GM19238 (cell line): Measurements from ENCODE around the gene CST7.

Source experiments
- DNase-seq: peaks from one replicate; pipeline ENCODE4 v3.0.0; 2011; ENCODE audit warnings: low spot score; ENCODE audit not compliant: insufficient read length

The CST7 gene

DNA sequence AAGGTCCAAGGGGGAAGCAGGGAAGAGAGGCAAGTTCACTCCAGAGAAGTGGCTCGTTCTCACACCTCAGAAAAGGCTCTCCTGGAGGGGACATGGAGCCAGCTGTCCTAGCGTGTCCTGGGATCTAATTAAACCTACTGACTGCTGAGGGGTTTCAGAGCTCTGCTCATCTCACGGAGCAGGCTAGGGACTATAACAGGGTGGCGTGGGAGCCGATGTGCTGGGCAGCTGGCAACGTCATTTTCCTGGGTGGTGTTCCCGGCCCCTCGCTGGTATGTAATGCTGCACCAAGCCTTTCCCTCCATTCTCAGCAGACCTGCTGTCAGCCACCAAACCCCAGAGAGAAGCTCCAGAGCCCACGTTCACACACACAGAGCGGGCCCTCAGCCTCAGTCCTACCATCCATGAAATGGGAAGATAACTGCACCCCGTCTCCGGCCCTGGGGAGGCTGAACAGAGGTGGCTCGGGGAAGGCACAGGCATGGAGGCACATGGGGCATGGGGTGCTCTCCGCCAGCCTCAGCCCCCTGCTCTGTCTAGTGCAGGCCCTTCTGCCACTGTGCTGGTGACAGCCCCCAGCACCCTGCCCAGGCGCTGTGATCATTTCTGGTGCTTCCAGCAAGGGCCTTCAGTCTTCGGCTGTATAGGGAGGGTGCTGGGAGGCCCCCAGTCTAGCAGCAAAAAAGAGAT lies 1.9 kb downstream of the CST7 start:
- no peak for DNase-seq

DNA sequence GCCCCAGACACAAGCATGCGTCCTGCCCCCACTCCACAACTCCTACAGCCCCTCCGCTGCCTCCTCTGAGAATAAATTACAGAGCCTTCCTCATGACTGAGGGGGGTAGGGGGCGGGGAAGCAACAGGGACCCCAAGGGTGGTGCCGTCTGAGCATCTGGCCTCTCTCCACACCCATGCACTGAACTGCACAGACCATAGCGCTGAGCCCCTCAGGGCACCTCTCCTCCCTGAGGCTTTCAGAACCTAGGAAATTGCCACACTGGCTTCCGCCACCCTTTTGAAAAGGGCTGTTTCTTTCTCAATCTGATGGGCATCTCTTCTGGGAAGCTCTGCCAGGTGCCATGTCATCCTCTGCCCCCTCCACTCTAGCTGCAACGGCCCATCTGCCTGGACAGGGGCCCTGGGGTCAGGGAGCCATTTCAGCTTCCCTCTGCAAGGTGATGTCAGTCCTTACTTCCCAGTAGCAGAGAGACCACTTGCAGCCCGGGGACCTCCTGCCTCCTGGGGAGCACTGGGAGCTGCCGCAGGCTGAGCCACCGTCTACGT lies 2.5 kb downstream of the CST7 start:
- DNase-seq: no peak

DNA sequence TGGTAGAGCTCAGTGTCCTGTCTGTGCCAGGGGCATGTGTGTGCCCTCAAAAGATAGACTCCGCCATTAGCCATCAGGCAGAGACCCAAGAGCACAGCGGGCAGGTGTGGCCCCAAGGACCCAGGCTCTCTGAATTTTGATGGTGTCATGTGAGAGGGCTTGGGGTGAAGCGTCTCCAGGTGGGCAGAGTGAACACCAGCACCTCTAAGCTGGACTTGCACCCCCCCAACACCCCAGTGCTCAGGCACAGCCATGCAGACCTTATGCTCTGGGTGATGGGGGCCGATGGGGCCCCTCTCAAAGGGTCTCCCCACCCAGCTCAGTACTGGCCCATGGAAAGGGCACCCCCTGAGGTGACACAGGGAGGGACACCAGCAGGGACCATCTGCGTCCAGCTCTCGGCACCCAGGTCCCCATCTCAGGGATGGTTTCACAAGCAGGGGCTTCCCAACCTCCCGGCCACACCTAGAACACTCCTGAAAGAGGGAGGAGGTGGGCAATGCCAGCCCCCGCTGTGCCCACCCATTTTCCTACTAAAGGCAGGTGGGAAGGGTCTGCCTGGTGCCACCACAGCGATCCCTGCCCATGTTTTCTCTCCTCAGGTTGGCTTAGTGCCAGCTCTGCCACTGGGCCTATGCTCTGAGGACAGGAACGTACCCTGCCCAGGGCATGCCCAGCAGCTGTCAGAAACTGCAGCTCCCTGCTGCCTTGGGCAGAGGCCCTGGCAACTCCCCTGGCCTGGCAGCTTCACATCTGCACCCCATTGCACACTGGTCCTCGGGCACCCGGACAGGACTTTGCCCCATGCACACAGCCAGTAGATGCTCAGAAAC lies 3.5 kb downstream of the CST7 start:
- no peak for DNase-seq

GRCh38 chr20:24953209-24953575 lies 4.1 kb downstream of the CST7 start:
- no peak for DNase-seq

DNA sequence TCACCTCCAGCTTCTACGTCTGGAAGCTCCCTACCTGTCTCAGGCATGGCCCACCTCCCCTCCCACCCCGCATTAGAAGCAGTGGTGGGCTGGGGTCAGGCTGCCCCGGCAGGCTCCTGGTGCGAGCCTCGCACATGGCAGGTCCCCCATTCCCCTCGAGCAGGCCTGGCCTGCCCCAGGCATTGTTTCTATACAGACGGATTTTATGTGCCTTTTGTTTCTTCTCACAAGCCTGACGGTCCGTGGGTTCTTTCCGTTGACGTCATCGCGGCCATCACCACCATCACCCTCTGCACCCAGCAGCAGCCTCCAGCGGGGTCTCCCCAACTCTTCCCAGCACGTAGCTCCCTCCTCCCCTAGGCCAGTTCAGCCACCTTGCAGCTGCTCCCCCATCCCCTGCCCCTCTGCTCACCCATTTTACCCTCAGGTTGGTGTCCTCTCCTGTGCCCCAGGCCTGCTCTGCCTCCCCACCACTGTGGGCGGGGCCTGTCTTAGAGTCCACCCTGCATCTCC lies 4.6 kb downstream of the CST7 start:
- DNase-seq: no peak

DNA sequence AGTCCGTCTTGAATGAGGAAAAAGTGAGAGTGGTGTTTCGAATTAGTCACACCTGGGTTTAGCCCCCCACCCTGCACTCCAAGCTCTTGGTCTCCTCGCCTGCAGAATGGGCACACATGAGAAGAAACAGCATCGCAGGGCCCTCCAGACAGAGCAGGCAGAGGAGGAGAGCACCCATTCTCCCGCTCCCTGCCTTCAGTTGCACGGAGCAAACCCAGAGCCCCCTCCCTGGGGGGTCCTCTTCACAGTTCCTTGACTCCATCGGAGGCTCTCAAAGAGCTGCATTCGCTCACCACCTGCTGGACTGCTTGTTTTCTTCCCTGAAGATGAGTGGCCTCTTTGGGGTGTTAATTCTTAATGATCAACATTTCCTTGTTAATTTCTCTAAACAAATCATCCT lies 5.1 kb downstream of the CST7 start:
- no peak for DNase-seq

DNA sequence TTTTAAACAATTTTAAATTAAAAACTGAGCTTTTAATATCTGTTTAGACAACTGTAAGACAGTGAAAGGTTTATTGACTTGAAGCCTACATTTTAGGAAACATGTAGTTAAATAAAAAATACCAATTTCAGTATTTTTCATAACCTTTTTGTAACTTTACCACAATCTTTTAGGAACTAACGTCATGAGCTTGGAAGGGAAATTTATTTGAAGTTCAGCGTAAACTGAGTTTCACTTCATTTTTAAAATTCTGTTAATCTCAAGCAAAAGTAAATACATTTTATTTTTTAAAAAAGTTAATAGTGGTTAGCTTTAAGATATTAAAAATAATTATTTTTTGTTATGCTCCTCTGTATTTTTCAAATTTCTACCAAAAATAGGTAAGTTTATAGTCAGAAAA lies 5.5 kb downstream of the CST7 start:
- no peak for DNase-seq

DNA sequence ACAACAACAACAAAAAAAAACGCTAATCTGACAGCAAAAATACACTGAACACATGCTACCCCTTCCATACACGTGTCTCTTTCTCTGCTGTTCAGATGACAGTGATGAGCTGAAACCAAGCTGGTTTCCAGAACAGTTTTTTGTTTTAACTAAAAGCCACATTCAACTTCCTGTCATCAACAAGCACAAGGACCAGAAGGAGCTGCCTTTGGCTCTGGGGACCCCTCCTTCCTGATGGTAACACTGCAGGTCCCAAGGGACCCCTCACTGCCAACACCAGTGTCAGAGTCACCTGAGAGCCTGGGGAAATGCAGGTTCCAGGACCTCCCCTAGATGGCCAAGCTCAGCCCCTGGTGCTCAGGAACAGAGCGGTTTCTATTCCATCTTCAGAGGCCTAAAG lies 6.0 kb downstream of the CST7 start:
- DNase-seq: peak; percentile 57

DNA sequence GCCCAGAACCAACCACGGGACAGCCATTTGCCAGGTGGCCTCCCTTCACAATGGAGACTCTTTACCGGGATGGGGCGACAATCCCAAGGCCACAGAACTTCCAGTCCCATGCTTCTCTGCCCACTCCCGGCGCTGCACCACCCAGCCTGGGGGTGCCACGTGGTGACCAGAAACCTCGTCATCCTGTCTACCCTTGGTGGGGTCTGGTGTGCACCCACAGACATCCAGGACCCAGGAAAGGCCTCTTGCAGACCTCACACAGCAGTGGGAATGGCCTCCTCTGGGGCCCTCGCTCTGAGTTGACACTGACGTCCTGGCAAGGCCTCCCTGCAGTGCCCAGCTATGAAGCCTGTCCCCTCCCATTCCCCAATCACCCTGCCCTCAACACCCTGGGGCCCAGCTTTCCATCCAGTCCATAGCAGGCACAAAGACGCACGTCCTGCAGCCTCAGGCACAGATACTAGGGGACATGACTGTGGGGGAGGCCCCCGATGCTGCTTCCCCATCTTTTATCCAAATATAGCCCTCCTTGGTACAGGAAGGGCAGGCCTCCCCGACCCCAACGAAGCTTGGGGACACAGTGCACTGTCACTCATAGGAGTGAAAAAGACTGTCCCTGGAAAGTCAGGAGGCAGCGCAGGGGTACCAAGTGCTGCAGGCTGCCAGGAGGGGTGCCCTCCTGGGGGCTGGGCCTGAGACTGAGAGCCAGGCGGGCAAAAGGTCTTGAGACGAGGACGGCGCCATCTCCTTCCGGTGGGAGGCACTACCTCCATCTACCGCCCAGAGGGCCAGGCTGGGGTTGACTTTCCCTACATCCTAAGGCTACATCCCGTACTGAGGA lies 7.2 kb downstream of the CST7 start:
- no peak for DNase-seq

- no peak for DNase-seq
Observed at GRCh38 chr20:24957326-24958016, 8.4 kb downstream of the CST7 start.

- no peak for DNase-seq
Observed at GRCh38 chr20:24958506-24959385, 9.7 kb downstream of the CST7 start.

DNA sequence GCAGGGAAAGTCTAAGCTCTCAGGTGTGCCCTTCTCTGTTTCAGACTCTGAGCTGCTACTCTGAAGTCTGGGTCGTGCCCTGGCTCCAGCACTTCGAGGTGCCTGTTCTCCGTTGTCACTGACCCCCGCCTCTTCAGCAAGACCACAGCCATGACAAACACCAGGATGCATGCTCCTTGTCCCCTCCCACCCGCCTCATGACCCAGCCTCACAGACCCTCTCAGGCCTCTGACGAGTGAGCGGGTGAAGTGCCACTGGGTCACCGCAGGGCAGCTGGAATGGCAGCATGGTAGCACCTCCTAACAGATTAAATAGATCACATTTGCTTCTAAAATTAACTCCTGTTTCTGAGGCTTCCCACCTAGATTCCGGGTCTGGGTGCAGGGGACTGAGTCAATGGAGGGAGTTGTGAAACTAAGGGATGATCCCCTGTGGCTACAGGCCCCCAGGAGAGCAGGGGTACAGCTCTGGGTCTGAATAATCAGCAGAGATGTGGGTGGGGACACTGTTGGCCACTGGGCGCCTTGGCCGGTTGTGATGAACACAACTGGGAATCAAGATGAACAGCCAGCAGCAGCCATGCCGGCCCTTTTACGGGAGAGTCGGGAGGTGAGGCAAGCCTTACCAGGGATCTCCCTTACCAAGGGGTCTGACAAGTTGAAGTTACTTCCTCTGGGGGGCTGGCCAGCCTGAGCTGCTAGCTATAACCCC lies 10.7 kb downstream of the CST7 start:
- DNase-seq: no peak

- no peak for DNase-seq
Observed at GRCh38 chr20:24960302-24960801, 11.3 kb downstream of the CST7 start.

DNA sequence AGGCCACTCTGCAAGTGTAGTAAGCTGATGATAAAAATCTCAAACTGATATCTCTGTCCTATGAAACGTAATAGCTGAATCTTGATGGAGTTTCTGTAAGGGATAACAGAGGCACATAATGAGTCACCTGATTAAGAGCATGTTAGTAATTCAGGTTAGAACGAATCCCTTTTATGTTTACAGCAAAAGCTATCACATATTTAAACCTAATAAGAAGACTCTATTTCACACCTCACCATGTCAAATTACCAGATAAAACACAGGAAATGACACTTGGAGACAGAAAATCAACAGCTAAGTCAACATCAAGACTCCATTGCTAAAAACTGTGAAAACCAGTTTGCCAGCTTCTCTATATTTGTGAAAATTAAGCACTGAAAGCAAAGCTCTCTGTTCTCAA lies 11.8 kb downstream of the CST7 start:
- DNase-seq: no peak

- DNase-seq: no peak
Observed at GRCh38 chr20:24961384-24962181, 12.5 kb downstream of the CST7 start.

DNA sequence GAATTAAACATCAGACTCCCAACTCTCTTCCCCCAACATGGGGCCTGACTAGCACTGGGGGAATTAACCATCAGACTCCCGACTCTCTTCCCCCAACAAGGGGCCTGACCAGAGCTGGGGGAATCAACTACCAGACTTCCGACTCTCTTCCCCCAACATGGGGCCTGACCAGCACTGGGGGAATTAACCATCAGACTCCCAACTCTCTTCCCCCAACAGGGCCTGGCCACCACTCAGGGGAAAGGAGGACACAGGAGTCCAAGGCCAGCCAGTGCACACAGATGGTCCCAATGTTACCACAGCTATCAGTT lies 13.1 kb downstream of the CST7 start:
- DNase-seq: no peak

GRCh38 chr20:24962510-24962909 lies 13.4 kb downstream of the CST7 start:
- no peak for DNase-seq

- no peak for DNase-seq
Observed at GRCh38 chr20:24963672-24964505, 14.8 kb downstream of the CST7 start.
